H1 (cell line): ENCODE data around the gene ELMO1. TPM values are rescaled to one million over a fixed set of nuclear protein-coding genes. Genes with fewer than 3 reads are reported as not detected.

Experiments
- CTCF ChIA-PET: fragments of 300-600 bp; sonication (Branson Sonifier 250); formaldehyde crosslinking; loops from one replicate; lab custom pipeline; 2021; ENCODE audit not compliant: partially characterized antibody; lab: Charles Lee
- POLR2A ChIA-PET: fragments of 300-600 bp; sonication (Branson Sonifier 250); formaldehyde crosslinking; loops from one replicate; lab custom pipeline; 2021; ENCODE audit warnings: inconsistent platforms; ENCODE audit not compliant: partially characterized antibody; lab: Charles Lee
- DNase-seq, 2 experiments: peaks; one replicate each; pipeline versions ENCODE4 v3.0.0 to v3.0.0-alpha.2; 2010 to 2022; ENCODE audit warnings: low spot score in 2 of 2, low read depth in 1 of 2, mixed read lengths in 1 of 2
- FAIRE-seq: peaks from 2 replicates; lab custom pipeline; 2011; peaks lifted over from hg19 to GRCh38; lab: Jason Lieb, UNC
- H2AFZ ChIP-seq: 2 replicates; pipeline ENCODE4 v1.8.1; 2012; ENCODE audit warnings: low read length, inconsistent platforms
- H2AK5ac ChIP-seq: 2 replicates; pipeline ENCODE4 v1.6.1; 2013; ENCODE audit warnings: low read depth, low read length
- H2BK120ac ChIP-seq: replicated peaks from 2 replicates; pipeline ENCODE3; 2013; ENCODE audit warnings: low read depth, low read length, inconsistent platforms
- H2BK12ac ChIP-seq: 2 replicates; pipeline ENCODE4 v1.6.1; 2013; ENCODE audit warnings: low read depth, low read length
- H2BK15ac ChIP-seq: 2 replicates; pipeline ENCODE4 v1.6.1; 2013; ENCODE audit warnings: low read length
- H2BK20ac ChIP-seq: 2 replicates; pipeline ENCODE4 v1.6.1; 2013; ENCODE audit warnings: low read length
- H2BK5ac ChIP-seq: 2 replicates; pipeline ENCODE4 v1.6.1; 2013; ENCODE audit warnings: low read depth, low read length
- H3K14ac ChIP-seq: 2 replicates; pipeline ENCODE4 v1.6.1; 2013; ENCODE audit warnings: inconsistent platforms; ENCODE audit not compliant: insufficient read length
- H3K18ac ChIP-seq: 2 replicates; pipeline ENCODE4 v1.6.1; 2013; ENCODE audit warnings: low read length; ENCODE audit errors: extremely low read depth
- H3K23ac ChIP-seq: 2 replicates; pipeline ENCODE4 v1.6.1; 2013; ENCODE audit warnings: inconsistent platforms; ENCODE audit not compliant: insufficient read length
- H3K23me2 ChIP-seq: 2 replicates; pipeline ENCODE4 v1.6.1; 2013; ENCODE audit warnings: low read depth, low read length
- H3K27ac ChIP-seq: 2 replicates; pipeline ENCODE4 v1.6.1; 2011; ENCODE audit warnings: low read depth, low read length, inconsistent platforms
- H3K27me3 ChIP-seq, 4 experiments: replicated peaks in 1 of 4; 1 replicate in 1 of 4; 2 replicates in 3 of 4; pipeline versions ENCODE4 v1.6.1 to v1.8.1; 2011 to 2013; ENCODE audit warnings: low read length in 3 of 4, mild to moderate bottlenecking in 3 of 4, inconsistent platforms in 2 of 4, mixed read lengths in 2 of 4, moderate library complexity in 1 of 4; ENCODE audit not compliant: control insufficient read depth in 3 of 4, insufficient read depth in 3 of 4; ENCODE audit errors: extremely low read depth in 1 of 4
- H3K36me3 ChIP-seq, 4 experiments: 2 replicates each; pipeline versions ENCODE4 v1.6.1 to v1.8.1; 2011 to 2013; ENCODE audit warnings: mild to moderate bottlenecking in 4 of 4, low read length in 3 of 4, moderate library complexity in 2 of 4, control low read depth in 1 of 4, inconsistent platforms in 1 of 4; ENCODE audit not compliant: insufficient read depth in 4 of 4, control insufficient read depth in 2 of 4
- H3K4ac ChIP-seq: replicated peaks from 2 replicates; pipeline ENCODE3; 2013; ENCODE audit warnings: low read length, low read depth, mixed read lengths, inconsistent platforms; ENCODE audit not compliant: insufficient read length
- H3K4me1 ChIP-seq, 4 experiments: replicated peaks in 1 of 4; 1 replicate in 1 of 4; 2 replicates in 3 of 4; pipeline versions ENCODE4 v1.6.1 to v1.8.1; 2011 to 2013; ENCODE audit warnings: low read length in 3 of 4, inconsistent platforms in 2 of 4, mixed read lengths in 1 of 4; ENCODE audit not compliant: insufficient read depth in 4 of 4, control insufficient read depth in 3 of 4
- H3K4me2 ChIP-seq, 2 experiments: 2 replicates each; pipeline versions ENCODE4 v1.6.1 to v1.8.1; 2011 to 2013; ENCODE audit warnings: low read depth in 2 of 2, low read length in 2 of 2, control low read depth in 1 of 2, inconsistent platforms in 1 of 2, mild to moderate bottlenecking in 1 of 2; ENCODE audit not compliant: insufficient read depth in 1 of 2
- H3K4me3 ChIP-seq, 4 experiments: fragments of 200-600, 300-600 bp in 1 of 4; sonication (generic), shearing (Covaris generic), sonication (Bioruptor Twin) in 1 of 4; 2 replicates each; pipeline versions ENCODE4 v1.5.1 to v1.8.1; 2011 to 2016; ENCODE audit warnings: low read length in 4 of 4, low read depth in 3 of 4, control low read depth in 2 of 4, inconsistent platforms in 2 of 4, mild to moderate bottlenecking in 2 of 4, mixed read lengths in 1 of 4, moderate library complexity in 1 of 4; ENCODE audit not compliant: insufficient read depth in 2 of 4; ENCODE audit errors: extremely low read depth in 1 of 4
- H3K56ac ChIP-seq: replicated peaks from 2 replicates; pipeline ENCODE3; 2013; ENCODE audit warnings: low read depth, mild to moderate bottlenecking, mixed read lengths, low read length, inconsistent platforms; ENCODE audit not compliant: insufficient read length
- H3K79me1 ChIP-seq: 2 replicates; pipeline ENCODE4 v1.6.1; 2013; ENCODE audit warnings: low read depth, low read length, control low read depth
- H3K79me2 ChIP-seq, 2 experiments: 2 replicates each; pipeline versions ENCODE4 v1.6.1 to v1.8.1; 2012 to 2013; ENCODE audit warnings: low read length in 2 of 2, mild to moderate bottlenecking in 2 of 2, inconsistent platforms in 1 of 2; ENCODE audit not compliant: insufficient read depth in 2 of 2, control insufficient read depth in 1 of 2
- H3K9ac ChIP-seq, 4 experiments: replicated peaks in 1 of 4; 1 replicate in 1 of 4; 2 replicates in 3 of 4; pipeline versions ENCODE4 v1.6.1 to v1.8.1; 2011 to 2013; ENCODE audit warnings: low read depth in 3 of 4, low read length in 3 of 4, control low read depth in 2 of 4, mild to moderate bottlenecking in 2 of 4, moderate library complexity in 2 of 4, inconsistent platforms in 1 of 4; ENCODE audit errors: extremely low read depth in 1 of 4
- H3K9me3 ChIP-seq, 2 experiments: 2 replicates each; pipeline versions ENCODE4 v1.6.1 to v1.8.1; 2012 to 2013; ENCODE audit warnings: mild to moderate bottlenecking in 2 of 2, moderate library complexity in 2 of 2, control low read depth in 1 of 2, inconsistent platforms in 1 of 2, low read depth in 1 of 2, low read length in 1 of 2, mixed read lengths in 1 of 2; ENCODE audit not compliant: insufficient read depth in 2 of 2
- H4K20me1 ChIP-seq, 2 experiments: replicated peaks in 1 of 2; 2 replicates each; pipeline versions ENCODE3 to v1.8.1; 2011 to 2013; ENCODE audit warnings: inconsistent platforms in 2 of 2, low read length in 2 of 2, mild to moderate bottlenecking in 1 of 2; ENCODE audit not compliant: insufficient read depth in 2 of 2, control insufficient read depth in 1 of 2
- H4K5ac ChIP-seq: 2 replicates; pipeline ENCODE4 v1.6.1; 2013; ENCODE audit warnings: low read length, low read depth, mixed read lengths, inconsistent platforms; ENCODE audit not compliant: insufficient read length
- H4K8ac ChIP-seq: 2 replicates; pipeline ENCODE4 v1.8.0; 2013; ENCODE audit warnings: mild to moderate bottlenecking, moderate library complexity, low read length, inconsistent platforms; ENCODE audit not compliant: insufficient read depth; ENCODE audit errors: extremely low read depth
- H4K91ac ChIP-seq: replicated peaks from 2 replicates; pipeline ENCODE3; 2013; ENCODE audit warnings: low read length, mixed read lengths, inconsistent platforms; ENCODE audit not compliant: insufficient read length
- CEBPB ChIP-seq: IDR thresholded peaks from 2 replicates; pipeline ENCODE4 v1.6.1; 2012; ENCODE audit warnings: low read depth, low read length
- SRF ChIP-seq: IDR thresholded peaks from 2 replicates; pipeline ENCODE4 v1.6.1; 2011; ENCODE audit warnings: mild to moderate bottlenecking, low read depth, low read length, moderate library complexity
- WGBS, 2 experiments: shearing (Covaris generic) in 1 of 2; methylation state at CpG; one replicate each; pipeline versions ENCODE4 v1.1.6 to v1.1.7; 2013 to 2015; ENCODE audit warnings: low lambda C conversion rate in 2 of 2, mixed read lengths in 2 of 2, inconsistent platforms in 1 of 2, low coverage in 1 of 2, missing lambda C conversion rate in 1 of 2; ENCODE audit not compliant: insufficient replicate concordance in 2 of 2, insufficient coverage in 1 of 2, insufficient read length in 1 of 2; ENCODE audit errors: extremely low coverage in 1 of 2, missing lambda C conversion rate in 1 of 2; 5-methylcytosine and 5-hydroxymethylcytosine counted together
- polyA plus RNA-seq, 7 experiments: library from polyadenylated mRNA; depleted of rRNA in 3 of 7; stranded (reverse) in 5 of 7; unstranded in 2 of 7; fragments of >200 nt in 5 of 7; fragments of 200-250 nt in 2 of 7; gene quantifications; 1 replicate in 5 of 7; 2 replicates in 1 of 7; 4 replicates in 1 of 7; pipeline versions ENCODE4 v1.2.1 to v1.2.3, GENCODE V29; 2011 to 2013; ENCODE audit warnings: missing spikeins in 2 of 7, mixed read lengths in 2 of 7
- total RNA-seq: library from RNA; stranded (reverse); fragmentation: NEBNext Ultra II Directional; extraction: Animal tissue kit (Norgen Biotek cat#: 25700); gene quantifications from 2 replicates; pipeline ENCODE4 v1.2.1, GENCODE V29; 2021

ELMO1 gene
- total and polyA plus RNA-seq, 2 of the 8 experiments (the other 6 are each of a cell fraction or from before 2014, with no cell fraction given), result 18.4 to 21.0 TPM

DNA sequence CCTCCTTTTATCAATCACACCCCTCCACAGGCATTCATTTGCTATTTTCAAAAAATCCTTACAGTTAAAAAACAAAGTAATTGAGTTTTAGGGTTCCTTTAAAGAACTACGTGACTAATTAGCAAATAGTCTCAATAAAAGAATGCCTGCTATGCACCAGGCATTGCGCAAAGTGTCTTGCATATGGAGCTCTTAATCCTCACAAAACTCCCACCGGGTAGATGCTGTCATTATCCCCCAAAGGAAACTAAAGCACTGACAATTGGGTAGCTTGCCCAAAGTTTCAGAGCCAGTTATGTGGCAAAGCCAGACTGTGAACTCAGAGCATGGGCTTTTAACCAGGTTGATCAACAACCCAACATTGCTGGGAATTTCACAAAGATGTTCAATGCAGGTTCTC, 305.7 kb downstream of the ELMO1 start:
- no peak overlapping the region for H4K8ac ChIP-seq
- 65% methylated on average over 3 of the region's 3 CpGs; no CpG with 5 or more reads in 1 of the 2 experiments for WGBS, 2 experiments
- no peak overlapping the region for H4K5ac ChIP-seq
- ChIA-PET CTCF (no interaction called here), POLR2A (no interaction called here)
- H3K23ac ChIP-seq, result no peak overlapping the region
- H3K79me1 ChIP-seq, result no peaks in the 10 kb centered on the region
- H3K18ac ChIP-seq, result no peak overlapping the region
- no peak overlapping the region for H3K9ac ChIP-seq
- no peaks in the 10 kb centered on the region for H3K23me2 ChIP-seq
- H3K14ac ChIP-seq, result no peak overlapping the region
- H4K20me1 ChIP-seq, result no peaks in the 10 kb centered on the region
- TF ChIP-seq CEBPB (peak; percentile 62; the same call in 1 of the 2 replicates), SRF (no peak)
- H3K79me2 ChIP-seq, result no peaks in the 10 kb centered on the region
- H3K27ac ChIP-seq, result no peak overlapping the region
- H3K36me3 ChIP-seq, result no peaks in the 10 kb centered on the region
- no peaks in the 10 kb centered on the region for H3K4me1 ChIP-seq
- no peak overlapping the region for H2BK120ac ChIP-seq
- H2AK5ac ChIP-seq, result no peak overlapping the region
- H4K91ac ChIP-seq, result no peak overlapping the region
- H3K4me3 ChIP-seq, result no peak overlapping the region
- peaks cover 0 to 3% of the 10 kb centered on the region in 2 experiments; a peak in 3 of 4 replicates for H3K9me3 ChIP-seq
- H3K27me3 ChIP-seq, result no peaks in the 10 kb centered on the region
- DNase-seq, result no peak
- H3K56ac ChIP-seq, result no peak overlapping the region
- no peak for FAIRE-seq
- H2AFZ ChIP-seq, result no peak overlapping the region
- H2BK5ac ChIP-seq, result no peak overlapping the region
- H3K4me2 ChIP-seq, result no peak overlapping the region
- H2BK20ac ChIP-seq, result no peak overlapping the region
- H2BK15ac ChIP-seq, result no peak overlapping the region
- H3K4ac ChIP-seq, result no peak overlapping the region
- no peak overlapping the region for H2BK12ac ChIP-seq
